ENCODE results near the gene ADD2. TPM values are rescaled to one million over a fixed set of nuclear protein-coding genes. Genes with fewer than 3 reads are reported as not detected.

Gene ADD2
- total RNA-seq, 1 donor from 2014 or later, result 2.8 TPM

DNA sequence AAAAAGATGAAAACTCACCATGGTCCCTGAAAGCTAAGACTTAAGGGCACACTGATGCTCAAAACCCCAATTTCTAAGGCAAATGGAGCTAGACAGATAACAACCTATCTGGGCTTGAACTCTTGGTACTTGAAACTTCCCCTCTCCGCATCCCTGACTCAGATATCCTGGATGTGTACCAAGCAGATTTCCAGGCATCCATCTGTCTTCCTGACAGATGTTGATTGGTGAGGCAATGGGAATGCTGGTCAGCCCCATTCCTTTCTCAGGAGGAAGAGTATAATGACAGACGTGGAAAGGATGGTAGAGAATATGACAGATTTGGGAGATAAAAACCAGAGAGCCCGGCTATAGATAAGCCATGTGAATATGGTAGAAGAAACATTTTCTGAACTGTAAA lies 69.2 kb downstream of the ADD2 start:
- no peak for DNase-seq

DNA sequence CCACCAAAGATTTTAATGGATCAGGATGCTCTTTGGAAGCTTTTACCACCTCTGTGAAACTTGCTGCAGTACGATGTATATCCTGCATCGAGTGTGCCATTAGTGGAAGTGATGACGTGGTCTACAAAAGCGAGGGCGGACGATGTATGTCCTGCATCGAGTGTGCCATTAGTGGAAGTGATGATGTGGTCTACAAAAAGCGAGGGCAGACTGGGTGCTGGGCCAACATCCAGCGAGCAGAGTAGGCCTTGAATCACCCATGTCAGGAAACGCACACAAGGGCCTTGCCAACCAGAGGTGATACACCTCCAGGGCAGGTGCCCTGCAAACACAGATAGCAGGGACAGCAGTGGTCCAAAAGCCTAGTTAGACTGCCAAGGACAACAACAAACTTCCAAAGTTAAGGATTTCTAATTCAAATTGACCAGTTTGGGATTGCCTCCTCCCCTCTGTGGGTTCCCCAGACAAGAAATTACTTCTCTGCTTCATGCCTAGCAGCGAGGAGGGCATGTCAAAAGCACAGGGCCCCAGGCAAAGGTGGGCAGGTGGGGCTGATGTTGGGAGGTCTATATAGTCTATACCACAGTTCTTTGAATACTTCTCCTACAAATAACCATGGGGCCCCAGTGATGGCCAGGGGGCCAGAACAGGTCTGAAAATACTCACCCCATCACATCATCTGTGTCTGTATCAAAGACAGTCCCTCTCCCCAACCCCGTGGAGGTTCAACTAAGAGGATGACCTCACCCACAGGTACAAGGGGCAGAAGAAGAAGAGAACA lies 70.2 kb downstream of the ADD2 start:
- no peak for DNase-seq

DNA sequence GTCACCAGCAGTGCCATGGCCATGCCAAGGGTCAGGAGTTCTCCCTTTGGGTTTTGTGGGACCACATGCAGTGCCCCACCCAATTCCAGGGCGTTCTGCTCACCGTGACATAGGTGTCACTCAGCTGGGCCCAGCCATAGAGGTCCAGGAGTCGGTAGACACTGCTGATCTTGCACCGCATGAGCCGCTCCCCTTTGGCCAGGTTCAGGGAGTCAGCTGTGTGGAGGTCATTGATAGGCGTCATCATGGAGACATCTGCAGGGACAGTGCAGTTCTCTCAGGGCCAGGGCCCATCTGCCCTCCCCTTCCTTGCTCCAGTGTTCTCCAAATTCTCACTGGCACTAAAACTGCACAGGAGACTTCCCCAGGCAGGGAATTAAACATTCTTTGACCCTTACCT lies 71.9 kb downstream of the ADD2 start:
- no peak for DNase-seq

DNA sequence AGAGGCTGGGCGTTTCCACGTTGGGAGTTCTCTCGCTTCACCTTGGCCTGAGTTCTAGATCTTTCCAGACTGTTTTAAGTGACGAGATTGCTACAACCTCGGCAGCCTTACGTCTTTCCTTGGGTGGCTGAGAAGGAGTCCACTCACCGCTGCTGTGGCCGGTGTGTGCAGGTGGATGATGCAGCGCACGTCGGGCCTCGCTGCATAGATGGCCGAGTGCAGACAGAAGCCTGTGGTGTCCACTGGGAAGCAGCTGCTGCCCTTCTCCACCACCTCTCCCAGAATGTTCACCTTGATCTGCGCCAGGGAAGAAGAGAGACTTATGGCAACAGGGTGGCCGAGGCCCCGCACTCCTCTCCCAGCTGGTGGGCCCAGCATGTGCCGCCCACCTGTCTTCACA lies 75.7 kb downstream of the ADD2 start:
- DNase-seq, result no peak

DNA sequence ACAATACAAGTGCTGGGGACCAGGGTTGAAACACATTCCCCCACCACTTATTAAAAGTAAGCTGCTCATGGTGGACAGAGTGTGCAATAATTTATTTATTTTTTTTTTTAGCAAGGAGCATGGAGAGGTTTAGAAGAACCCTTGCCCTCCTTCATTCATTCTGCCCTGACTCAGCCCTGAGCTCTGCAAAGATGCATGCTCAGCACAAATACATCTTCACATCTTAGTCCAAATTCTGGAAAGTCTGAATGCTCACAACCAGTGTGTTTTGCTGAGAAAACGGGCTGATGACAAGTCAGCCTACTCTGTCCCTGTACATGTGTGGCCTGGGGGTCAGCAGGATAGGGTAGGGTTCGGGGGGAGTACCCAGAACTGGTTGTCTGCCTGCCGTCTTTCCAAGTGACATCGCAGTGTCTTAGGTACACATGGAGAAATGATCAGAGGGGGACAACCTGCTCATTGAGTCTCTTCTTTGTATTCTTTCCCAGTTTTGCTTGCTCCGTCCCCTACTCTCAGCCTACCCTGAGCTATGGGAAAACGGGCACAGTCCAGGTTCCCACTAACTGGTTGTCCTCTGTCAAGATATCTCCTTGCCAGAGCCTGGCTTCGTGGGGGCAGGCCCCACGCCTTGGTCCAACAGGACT lies 76.4 kb downstream of the ADD2 start:
- no peak for DNase-seq

DNA sequence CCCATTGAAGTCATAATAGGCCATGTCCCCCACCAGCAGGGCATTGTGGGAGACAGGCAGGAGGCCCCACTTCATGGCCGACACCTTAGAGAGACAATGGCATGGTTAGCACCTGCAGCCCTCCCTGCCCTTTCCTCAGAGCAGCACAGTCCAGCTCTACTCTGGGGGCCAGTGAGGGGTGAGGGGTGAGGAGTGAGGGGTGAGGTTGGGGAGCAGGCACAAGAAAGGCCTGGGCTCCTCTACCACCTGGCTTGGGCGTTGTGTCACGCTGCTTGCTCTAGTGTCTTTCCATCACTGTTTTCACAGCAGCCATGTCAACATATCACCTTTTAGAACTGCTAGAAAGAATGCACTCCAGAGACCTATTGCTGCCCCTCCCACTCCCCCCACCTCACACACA lies 77.2 kb downstream of the ADD2 start:
- no peak for DNase-seq

DNA sequence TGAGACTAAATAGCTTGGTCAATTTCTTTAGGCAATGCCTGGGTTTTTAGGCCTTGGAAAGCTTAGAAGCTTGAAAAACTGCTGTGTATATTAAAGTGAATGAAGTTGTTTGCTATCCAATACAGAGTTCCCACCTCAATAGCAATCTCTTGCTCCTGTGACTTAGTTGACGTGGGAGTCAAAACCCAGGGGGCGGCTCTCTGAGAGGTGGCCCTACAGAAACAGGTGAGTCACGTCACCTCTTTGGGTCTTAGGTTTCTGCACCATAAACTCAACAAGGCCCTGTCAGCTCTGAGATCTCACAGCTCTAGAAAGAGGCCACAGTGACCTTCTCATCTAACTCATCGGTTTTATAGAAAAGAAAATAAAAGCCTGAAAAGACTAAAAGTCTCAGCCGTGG lies 79.6 kb downstream of the ADD2 start:
- DNase-seq, result no peak

DNA sequence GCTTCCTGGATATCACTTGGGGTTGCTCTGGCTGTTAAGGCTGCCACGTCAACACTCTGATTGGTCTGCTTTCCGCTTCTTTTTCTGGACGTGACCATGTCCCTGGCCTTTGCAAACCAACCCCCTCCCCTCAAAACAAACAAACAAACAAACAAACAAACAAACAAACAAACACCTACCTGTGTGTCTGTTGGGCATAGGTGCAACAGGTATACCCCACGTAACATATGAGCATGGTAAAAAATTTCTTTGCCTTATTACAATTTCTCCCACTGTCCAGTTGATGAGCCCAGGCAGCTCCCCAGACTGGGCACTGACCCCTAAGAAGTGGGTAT lies 80.6 kb downstream of the ADD2 start:
- no peak for DNase-seq

DNA sequence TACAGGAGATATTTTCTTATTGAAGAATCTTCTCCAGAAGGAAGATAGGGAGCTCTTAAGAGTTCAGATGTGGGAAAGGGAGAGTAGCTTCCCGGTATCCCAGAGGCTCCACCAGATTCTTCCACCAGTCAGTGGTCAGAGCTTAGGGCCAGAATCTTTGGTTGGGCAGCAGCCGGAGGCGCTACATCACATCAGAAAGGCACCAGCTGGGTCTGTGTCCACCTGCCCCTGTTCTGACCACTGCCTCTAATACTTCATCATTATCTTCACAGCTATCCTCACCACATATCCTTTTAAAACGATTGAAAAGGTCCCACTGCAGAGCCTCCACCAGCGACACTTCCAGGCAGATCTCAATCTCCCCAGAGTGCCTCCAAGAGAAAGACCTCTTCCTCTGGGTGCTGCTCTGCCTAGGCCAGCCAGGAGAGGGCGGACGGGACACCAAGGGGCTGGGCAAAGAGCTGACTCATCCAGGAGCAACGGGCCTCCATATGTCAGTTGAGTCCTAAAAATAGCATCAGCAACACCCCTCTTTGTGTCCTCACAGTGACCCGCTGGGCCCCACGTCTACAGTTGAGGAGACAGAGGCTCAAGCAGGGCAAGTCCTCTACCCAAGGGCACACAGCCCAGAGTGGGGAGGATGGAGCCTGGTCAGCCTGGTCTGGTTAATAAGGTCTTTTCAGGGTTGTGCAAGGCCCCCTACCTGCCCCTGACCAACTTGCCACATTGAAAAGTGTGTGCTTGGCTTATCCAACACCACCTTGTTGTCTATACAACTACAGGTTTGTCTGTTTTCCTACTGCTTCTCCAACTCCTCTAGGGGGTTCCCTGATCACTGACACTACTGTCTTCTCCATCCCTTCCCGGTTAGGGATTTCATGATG lies 81.2 kb downstream of the ADD2 start:
- DNase-seq, result peak; percentile 59

DNA sequence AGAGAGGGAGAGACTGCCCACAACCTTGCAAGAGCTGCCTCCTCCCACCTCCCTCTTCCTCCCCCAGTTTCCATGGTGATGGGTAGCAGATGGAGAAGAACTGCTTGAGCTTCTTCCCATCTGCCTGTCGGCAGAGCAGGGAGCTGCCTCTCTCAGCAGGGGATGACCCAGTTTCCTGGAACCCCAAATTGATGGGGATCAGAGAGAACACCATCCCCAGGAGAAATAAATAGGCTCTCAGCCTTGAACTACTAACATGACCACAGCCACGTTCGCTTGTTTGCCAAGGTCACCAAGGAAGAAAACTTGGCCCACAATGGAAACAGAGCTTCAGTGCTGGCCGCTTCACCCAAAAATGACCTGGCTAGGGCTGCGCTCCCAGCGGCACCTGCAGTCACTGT lies 82.2 kb downstream of the ADD2 start:
- no peak for DNase-seq

DNA sequence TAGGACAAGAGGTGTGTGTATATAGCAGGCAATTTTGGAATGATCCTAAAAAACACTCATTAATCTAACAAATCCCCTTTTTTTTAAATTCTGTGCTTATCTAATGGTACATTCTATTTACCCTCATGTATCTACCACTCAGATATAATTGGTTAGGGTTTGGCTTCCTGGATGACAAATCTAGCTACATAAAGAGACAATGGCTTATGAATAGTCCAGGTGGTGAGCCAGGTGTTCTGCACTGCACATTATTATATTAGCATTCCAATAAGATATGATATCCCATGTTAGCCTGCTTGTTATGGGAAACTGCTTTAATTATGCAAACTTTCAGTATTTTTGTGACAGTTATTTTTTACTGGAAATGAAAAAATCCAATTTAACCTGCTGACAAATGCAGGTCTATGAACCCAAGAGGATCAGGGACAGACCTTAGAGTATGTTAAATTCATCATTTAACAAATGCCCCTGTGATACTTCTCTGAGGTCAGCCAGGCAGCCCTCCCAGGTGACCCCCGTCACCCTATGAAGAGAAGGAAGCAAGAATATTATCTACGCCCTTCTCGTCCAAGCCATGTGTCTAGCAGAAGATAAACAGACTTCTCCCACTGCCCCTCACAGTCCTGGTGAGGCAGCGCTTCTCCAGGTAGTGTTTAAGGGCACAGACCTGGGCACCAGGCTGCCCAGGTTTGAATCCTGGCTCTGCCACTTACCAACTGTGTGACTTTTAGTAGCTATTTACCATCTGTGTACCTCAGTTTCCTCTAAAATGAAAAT lies 83.0 kb downstream of the ADD2 start:
- no peak for DNase-seq

DNA sequence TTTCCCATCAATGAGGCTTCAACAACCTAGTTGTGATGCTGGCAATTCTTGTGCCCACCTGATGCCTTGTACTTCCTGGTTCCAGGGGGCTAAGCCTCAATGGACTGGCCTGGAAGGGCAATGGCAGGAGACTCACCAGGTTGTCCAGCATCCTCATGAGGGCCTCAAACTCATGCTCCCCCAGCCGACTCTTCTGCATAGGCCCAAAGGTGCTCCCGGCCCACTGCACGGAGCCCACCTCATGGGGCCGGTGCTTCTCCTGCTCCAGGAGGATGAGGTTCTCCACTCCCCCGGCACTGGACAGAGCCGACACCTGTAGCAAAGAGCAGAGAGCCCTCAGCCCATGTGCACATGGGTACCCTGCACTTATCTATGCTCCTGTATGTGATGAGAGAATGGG lies 84.5 kb downstream of the ADD2 start:
- no peak for DNase-seq

DNA sequence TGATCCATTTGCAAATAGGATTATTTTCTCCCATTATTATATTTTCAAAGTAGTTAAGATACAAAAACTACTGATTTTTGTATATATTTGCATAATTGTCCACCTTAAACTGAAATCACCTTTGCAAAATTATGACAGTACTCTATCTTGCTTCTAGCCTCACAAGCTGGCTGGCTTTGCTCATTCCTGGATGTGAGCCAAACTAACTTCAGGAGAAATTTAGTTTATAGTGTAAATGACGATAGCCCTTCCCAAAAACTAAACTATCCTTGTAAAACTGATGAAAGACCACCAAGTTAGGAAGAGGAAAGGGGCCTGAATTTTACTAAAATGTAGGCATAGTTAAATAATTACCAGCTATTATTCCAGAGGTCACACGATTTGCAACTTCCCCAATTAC lies 87.3 kb downstream of the ADD2 start:
- no peak for DNase-seq

DNA sequence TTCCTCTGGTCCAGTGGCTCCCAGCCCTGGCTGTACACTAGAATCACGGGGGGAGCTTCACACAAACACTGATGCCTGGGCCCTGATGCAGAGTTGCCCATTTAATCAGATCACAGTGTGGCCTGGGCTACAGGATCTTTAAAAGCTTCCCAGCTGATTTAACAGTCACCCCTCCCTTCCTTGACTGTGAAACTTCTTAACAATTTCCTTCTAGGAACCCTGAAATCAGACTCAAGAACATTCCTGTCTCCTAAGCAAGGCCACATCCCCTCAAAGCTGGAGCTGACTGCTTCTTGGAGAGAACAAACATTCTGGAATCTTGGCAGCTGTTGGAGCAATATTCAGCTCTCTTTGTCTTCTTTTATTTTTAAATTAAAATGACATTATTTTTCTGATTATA lies 88.7 kb downstream of the ADD2 start:
- no peak for DNase-seq

DNA sequence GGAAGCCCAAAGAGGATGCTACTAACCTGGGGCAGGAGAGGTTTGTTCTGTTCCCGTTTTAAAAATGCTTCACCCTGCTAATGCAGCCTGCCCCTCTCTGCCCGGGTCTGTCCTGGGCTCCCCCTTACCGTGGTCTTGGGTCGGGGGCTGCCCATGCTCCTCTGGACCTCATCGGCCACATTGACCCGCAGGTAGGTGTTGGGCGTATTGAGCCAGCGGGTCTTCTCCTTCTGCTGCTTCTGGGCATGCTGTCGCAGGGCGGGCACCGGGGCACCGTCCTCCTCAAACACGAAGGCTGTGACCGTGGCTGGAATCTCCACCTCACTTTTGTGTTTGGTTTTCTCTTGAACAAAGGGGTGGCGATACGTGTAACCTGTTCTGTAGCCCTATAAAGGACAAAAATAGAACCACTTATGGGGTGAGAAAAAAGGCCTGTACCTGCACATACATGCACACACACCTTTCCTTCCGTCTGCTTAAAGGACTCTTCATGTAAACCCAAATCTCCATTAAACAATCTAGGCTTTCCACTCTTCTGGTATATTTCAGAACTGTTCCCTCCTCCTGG lies 89.3 kb downstream of the ADD2 start:
- no peak for DNase-seq

DNA sequence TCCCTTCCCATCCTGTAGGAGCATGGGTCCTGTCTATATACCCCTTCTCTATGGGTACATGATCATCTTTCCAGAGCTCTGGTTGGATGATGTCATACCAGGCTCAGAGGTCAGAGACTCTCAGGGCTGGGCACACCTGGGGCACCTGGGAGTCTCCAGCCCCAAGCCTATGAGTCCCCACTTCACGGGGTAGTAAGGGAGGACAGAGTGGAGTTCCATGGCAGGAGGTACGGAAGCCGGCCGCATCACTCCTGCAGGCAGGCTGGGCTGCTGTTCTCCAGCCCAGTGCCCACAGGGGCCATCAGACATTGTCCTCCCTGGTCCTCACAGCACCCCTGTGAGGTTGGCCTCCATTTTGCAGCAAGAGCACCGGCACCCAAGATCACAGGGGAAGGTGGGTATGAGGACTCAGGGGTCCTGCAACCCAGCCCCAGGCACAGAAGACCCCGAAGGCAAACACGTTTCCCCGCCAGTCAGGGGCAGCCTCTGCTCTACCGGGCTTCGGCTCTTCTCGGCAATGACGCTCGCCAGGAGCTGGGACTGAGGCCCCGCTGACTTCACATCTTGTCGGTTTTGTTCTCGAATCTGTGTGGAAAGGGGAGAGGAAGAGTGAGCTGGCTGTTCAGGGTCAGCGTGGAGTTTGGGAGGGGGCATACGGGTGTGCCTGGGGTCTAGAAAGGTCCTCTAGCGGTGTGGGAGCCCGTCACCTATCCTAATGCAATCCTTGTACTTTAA lies 91.5 kb downstream of the ADD2 start:
- DNase-seq, result no peak

DNA sequence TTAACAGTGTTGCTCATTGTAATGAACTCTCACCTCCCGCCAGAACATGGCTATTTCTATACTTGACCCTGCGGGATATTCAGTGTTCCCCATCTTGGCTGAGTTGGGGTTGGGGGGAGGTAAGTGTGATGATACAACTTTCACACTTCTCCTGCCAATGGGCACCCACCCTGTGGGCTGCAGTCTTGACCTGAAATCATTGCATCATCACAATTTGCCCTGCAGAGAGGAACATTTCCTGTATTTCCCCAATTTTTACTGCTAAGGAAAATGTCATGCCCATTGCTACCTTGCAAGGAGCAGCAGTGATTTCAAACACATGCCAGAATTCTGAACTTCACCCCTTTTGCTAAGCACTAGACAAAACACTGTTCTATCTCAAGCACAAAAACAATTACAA lies 92.1 kb downstream of the ADD2 start:
- no peak for DNase-seq

DNA sequence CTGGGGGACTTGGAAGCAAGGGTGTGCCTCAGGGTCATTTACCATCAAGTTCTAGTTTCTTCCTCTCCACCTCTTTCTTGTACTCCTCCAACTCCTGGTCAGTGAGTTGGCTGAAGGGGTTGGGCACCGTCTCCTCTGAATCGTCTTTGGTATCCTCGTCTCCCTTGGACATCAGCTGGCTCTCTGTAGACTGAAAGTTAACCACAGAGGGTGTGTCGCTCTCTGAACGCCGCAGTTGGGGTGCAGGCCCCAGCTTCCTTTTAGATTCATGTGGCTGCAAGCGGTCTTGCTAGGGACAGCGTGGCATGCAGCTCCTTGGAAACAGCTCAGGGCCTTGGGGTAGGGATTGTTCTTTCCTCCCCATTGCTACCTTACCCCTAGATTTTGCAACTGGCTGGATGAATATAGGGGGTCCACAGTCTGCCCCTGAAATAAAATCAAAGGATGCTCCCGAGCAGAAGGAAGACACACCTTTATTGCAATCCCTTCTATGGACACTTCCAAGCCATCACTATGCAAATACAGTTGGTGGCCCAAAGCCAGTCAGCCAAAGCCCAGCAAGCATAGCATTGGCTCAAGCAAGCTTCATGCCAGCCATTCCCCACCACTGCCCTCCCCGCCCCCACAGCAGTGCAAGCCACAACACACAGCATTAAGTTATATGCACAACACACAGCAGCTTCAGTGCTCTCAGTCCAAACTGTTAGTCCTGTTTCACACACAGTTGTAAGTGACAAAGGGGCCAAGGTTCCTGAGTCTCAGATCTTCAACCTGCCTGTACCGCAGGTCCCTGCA lies 93.2 kb downstream of the ADD2 start:
- DNase-seq, result no peak

DNA sequence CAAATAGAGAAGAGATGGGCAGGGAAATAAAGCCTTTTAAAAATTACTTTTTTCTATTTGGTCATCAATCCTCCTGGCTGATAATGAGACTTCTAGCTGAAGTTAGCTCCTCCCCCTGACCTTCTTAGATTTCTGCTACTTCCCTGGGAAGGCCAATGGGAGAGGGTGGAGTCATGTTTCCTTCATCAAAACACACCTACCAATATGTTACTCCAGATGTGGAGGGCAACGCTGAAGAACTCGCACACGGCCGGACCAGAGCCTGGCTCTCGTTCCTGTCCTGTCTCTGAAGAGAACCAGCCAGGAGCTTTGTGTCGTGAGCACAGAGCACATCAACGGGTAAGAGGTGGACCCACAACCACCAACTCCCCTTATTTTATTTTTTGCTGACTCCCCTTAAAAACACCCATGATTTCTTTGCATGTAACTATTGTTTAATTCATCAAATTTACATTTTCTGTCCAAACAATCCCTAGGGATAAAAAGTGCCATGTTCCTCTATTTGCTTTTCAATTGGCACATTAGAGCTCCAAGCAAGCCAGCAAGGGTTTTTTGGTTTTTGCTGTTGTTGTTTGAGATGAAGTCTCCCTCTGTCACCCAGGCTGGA lies 94.9 kb downstream of the ADD2 start:
- DNase-seq, result no peak

DNA sequence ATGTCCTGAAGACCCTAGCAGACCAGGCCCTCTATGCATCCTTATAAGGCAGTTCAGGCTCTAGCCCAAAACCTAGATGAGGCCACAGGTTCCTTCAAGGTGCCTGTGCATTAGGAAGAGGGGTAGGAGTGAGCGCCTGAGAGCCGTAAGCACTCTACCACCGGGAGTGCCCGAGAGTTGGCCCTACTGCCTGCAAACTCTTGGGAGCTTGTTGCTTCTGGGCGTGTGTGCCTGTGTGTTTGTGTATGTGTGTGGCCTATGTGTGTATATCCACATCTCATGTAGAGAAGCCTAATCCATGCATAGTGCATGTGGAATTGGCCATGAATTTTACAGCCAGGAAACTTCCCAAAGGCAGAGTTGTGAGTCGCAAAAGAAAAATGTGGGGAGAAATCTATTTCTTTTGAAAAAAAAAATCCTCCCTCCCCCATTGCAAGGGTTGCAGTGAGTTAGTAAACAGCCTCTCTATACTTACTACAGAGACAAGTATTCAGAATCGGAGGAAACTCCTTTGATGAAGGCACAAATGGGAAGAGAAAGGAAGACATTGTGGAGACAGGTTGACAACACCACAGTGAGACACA lies 96.8 kb downstream of the ADD2 start:
- no peak for DNase-seq
